Fibroblast of skin of left biceps (primary cell): ENCODE measurements around the gene TRMT6.

Experiments used
- DNase-seq, 2 experiments: peaks; one replicate each; pipeline ENCODE4 v3.0.0-alpha.2; 2013; ENCODE audit warnings: low read depth in 2 of 2

The TRMT6 gene

DNA sequence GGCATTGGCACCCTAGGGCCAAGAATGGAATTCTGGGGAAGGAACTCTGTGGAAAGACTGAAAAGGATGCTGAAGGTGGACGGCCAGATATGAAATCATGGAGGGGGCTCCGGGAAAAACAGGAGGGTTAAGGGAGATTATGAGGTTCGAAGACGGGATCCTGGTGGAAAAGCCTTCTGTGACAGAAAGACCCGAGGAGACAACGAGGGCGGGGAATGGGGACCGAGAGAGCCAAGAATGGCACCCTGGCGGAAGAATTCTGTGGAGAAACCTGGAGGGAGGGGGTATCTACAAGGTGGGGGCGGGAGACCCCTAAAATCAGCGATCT is 426 bp downstream of the TRMT6 start:
- DNase-seq = no peak

DNA sequence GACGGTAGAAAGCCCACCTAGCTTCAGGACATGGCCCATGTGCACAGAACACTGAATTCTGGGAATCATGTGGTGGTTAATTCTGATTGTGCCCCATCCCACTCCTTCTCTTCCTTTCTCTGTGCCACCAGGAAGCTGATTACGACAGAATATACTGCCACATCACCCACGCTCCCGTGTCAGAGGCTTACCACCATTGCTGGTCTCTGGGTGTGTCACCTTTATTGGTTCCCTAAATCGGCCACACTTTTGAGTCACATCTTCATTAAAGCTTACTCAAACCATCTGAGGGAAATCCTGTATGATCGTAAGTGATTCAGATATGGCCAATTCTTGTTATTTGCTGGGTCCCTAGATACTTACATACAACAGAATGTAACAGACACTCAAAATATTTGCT is 3.1 kb downstream of the TRMT6 start:
- no peak for DNase-seq

DNA sequence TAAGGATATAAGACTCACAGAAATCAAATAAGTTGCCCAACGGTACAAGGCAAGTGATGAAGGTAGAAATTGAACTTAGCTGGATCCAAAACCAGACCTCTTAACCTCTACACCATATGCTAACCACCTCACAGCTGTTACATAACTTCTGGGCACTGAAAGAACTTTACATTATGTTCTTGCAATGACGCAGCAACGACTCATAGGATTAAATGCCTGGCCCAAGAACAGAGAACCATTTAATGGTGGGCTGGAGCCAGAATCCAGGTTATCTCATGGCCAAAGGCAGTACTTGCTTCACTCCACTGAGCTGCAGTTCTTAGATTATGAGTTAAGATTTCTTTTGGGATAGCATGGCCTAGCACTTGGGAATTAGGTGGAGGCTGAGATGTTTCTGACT is 4.4 kb downstream of the TRMT6 start:
- peak; percentile 15 to 17 for DNase-seq

DNA sequence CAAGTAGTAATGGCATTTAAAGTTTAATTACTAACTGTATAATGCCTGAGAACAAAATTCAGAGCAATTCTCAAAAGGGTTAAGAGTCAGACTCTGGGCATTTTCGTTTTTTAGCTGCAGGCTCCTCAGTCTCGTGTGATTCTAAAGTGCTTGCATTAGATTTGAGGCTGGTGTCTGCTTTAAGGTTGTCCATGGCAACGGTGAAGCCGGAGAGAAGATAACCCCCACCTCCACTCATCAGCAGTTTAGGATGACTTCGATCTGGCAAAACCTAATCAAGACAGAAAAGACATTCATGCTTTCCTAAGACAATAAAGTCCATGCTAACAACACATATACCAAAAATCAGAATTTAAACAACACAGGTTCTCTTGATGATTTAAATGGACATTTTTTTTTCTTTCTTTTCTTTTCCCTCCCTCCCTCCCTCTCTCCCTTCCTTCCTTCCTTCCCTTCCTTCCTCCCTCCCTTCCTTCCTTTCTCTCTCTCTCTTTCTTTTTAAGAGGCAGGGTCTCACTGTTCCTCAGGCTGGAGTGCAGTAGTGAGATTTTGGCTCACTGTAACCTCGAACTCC is 11.8 kb downstream of the TRMT6 start:
- DNase-seq = no peak

DNA sequence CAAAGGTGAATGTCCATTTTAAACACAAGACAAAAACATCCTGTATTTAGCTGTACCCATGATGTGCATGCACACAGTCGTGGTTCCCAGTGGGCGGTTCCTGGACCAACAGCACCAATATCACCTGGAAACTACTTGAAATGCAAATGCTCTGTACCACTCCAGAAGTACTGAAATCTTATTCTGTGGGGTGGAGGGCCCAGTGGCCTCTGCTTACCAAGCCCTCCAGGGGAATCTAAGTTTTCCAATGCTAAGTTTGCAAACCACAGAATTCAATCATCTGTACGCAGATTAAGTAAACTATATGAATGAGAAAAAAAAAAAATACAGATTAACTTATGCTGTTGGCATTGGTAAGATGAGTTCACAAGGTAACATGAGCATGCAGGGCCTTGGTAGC is 14.1 kb downstream of the TRMT6 start:
- no peak for DNase-seq

DNA sequence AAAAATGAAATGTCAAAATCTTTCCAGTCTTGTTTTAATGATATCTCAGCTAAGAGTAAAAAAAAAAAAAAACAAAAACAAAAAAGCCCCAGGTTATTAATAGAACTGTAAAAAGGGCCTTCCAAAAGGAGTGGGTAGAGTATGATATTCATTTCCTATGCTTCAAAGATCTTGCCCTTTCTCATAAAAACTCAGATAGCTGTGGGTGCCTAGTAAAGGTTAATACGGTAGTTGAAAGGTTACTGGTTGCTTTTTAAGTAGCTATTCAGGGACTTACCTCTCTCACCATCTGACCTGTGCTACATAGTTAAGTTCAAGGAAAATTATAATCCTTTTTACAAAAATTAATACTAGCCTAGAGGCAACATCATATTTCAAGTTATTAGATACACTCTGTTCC is 14.9 kb downstream of the TRMT6 start:
- DNase-seq = no peak

DNA sequence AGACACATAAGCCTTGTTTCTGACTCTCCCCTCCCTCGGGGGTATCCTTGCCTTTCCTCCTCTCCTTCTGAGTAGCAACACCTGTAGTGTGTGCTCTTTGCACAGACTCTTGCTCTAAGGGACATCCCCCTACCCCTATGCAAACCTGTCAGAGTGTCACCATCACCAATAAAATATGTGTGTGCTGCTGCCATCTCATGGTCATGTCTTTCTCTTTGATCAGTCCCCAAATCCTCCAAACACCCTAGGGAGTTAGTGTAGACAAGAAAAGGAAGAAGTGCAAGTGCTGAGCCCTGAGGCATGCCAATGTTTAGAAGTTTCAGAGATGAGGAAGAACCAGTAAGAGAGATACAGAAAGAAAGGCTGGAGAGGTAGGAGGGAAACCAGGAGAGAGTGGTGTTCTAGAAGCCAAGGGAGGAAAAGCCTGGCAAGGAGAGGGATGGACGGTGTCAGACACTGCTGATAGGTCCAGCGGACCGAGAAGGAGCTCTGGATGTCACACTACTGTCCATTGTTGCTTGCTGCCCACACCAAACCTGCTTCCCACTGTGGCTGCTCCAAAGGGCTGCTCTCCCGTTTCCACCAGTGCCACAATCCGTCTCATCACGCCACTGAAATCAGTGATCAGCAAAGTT is 16.4 kb downstream of the TRMT6 start:
- DNase-seq = no peak

DNA sequence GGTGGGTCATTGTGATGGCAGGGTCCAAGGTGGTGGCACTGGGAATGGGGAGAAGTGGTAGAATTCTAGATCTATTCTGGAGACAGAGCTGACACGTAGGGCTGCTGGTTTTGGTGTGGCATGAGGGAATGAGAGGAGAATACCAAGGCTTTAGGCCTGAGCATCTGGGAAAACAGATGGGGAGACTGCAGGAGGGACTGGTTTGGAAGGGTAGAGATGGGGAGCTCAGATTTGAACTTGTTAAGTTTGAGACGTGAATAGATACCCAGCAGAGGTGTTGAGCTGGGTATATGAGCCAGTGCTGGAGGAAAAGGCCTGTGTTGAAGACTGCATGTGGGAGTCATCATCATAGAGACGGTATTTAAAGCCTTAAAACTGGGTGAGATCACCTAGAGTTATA is 17.5 kb downstream of the TRMT6 start:
- no peak for DNase-seq

DNA sequence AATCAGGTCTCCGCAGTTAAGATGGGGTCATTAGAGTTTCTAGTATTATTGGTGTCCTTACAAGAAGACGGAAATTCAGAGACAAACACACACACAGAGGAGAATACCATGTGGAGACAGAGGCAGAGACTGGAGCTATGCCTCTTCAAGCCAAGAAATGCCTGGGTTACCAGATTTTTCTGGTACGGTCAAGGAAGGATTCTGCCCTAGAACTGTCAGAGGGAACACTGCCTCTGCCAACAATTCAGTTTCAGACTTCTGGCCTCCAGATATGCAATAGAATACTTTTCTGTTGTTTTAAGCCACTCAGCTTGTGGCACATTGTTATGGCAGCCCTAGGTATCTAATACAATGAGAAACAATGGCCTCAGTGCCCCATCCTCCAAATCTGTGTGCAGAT is 18.9 kb downstream of the TRMT6 start:
- no peak for DNase-seq

DNA sequence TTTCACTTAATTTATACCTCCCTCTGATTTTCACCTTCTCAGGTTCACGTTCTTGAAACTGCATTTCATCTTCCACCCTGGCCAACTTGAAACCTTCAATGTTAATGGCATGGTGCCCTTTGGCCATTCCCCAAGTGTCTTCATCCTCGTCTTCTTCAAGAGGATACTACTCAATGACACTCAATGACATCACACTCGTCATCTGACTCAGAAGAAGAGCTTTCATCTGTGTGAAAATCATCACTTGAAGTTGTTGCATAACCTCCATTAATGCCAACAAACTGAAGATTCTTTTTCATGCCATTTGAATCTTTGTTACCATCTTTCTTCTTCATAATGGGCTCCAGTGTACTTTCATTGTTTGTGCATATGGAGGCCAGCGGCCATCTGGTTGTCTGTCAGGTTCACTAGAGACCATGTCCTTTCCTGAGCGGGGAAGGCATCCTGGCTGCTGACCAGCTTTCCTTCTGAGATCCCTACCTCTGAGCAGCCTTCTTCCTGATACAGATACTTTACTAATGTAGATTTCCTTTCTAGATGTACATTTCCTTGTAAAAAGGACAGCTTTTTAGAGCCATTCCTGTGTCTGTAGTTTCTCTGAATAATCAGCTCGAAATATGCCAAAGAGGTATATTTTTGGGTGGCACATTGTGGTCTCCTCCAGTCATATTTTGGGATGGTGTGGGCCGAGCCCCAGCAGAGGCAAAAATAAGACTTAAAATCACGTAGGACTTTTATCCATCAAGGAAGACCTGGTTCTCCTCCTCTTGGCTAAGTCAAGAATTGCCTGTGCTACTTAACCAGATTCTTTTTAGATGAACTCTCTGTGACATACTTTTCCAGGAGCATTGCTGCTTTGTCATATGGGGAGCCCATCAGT is 21.3 kb downstream of the TRMT6 start:
- no peak for DNase-seq

DNA sequence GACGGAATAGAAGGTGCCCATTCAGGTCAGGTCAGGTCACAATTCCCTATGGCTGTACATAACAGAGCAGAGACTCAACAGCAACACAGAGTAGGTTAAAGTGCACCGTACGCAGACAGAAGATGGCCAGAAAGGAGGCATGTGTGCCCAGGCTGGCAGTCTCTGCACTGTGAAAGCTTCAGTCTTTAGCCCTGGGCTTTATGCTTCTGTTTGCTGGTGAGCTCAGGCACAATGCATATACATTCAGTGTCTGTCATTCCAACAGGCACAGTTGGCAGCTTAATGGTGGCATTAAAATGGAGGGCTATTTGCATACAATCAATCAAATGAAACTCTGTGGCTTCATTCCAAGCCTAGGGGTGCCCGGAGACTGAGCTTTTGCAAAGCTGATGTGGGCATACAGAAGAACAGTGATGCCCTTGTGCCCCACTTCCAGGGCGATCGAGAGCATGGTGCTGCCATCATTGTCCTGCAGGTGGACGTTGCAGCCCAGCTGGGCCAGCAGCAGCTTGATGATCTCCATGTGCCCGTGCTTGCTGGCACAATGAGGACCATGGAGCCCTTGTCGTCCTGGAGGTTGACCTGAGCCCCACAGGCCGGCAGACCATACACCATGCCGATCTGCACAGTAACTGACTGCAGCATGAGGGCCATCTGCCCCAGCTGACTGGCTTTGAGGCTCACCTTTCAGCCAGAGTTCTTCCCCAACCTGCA is 22.4 kb downstream of the TRMT6 start:
- no peak for DNase-seq

DNA sequence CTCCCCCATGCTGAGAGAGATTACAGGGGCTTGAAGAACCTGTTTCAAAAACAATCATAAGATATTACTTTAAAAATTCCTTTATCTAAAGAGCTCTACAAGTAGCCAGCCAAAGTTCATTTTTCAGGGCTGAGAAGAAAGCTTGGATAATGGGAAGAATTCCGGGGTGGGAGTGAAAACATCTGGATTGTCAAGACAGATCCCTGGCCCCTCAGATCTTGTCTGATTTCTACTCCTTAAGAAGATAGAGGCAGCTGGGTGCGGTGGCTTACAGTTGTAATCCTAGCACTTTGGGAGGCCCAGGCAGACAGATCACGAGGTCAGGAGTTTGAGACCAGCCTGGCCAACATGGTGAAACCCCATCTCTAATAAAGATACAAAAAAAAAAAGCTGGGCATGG is 24.8 kb downstream of the TRMT6 start:
- DNase-seq = no peak

DNA sequence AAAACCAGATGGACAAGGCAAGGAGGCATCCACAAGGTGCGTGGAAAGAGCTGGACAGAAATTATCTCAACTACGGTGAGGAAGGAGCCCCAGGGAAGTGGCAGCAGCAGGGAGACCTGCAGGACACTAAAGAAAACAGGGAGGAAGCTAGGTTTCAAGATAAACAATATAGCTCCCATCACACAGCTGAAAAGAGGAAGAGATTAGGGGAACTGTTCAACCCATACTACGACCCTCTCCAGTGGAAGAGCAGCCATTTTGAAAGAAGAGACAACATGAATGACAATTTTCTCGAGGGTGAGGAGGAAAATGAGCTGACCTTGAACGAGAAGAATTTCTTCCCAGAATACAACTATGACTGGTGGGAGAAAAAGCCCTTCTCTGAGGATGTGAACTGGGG is 26.8 kb downstream of the TRMT6 start:
- DNase-seq = no peak

DNA sequence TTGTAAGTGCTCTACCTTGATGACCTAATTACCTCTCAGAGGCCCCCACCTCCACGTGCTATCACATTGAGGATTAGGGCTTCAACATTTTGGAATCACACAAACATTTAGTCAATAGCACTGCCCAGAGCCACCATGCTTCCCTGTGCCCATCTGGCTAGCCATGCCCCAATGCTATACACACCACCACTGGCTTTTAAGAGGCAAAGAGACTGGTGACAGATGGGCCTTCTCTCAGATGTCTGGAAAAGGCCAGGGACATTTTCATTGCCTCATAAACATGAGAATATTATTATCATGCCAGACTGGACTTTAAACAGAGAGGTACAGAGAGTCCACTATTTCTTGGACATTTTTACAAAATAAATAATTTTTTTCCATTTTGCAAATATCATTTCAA is 29.8 kb downstream of the TRMT6 start:
- no peak for DNase-seq

DNA sequence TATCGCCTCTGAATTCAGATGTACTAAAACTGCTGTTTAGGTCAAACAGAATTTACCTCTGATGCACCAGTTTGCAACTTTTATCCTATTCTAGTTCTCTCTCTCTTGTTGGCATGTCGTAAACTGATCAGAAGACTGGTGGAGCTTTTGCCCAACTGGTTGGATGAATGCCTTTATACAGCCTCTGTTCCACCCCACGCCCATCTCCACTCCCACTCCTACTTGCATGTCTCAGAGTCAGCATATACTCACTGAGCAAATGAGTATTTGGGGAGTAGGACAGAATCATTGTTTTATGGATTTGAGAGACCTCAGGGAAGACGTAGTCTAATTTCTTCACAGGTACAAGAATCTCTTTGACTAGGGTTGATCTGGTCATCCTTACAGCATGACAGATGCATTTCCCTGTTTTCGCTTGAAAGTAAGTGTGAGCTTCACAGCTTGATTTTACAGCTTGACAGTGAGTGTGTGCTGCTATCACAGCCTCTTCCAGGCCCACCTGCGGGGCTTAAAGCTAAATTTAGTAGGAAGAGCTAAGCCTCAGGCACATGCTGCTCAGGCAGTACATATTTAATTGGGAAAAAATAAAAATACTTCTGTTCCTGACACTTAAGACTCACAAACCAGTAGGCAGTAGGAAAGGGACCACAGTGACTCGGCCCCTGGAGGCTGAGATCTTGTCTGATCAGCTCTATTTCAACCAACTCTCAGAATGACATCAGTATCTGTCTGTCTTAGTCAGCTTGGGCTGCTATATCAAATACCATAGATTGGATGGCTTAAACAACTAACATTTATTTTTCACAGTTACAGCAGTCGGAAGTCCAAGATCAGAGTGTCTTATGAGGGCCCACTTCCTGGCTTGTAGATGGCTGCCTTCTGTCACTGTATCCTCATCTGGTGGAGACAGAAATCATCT is 30.4 kb downstream of the TRMT6 start:
- DNase-seq = no peak

DNA sequence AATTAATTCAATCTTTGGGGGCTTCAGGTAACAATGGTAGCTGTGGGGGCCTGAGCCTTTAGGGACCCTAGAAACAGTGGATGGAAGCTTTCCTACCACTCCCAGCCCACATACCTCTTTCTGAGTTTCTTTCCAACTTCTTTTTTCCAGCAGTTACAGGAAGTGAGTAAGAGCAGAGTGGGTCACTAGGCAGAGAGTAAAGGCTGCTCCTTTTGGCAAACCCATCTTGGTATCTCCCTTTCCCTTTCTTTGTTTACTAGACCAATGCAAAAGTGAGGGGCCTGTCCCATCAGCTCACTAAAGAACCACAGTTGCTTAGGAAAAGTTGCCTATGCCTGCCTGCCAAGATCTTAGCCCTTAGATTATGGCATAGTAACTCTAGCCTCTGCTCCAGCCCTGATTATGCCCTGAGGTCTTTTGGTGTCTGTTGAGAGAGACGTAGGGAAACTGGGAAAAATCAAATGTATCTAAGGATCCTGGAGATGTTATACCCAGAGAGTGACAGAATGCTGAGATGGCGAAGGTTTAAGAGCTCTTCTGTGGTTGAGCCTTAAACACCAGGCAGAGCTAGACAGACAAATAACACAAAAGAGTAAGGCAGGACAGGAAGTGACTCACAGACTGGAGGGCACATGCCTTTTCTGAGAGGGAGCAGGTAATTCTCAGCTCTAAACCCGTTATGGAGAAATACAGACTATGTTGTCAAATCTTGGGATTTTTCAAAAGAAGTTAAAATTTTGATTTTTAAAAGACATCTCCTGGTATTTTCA is 31.3 kb downstream of the TRMT6 start:
- no peak for DNase-seq

DNA sequence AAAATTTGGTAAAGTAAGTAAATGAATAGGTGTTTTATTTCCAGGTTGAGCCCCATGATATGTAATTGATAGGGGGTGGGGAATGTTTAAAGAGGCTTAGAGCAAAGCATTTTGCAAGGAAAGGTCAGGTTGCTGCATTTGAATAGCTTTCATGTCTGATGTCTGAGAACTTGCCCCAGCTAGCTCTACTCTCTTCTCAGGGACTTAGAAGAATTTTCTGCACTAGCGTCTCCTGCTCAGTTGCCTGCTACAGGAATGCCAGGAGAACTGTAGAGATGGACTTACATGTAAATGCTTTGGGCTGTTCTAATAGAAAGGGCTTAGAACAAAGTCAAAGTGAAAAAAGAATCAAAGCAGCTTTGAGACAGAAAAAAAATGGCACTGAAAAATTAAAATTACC is 35.5 kb downstream of the TRMT6 start:
- no peak for DNase-seq

DNA sequence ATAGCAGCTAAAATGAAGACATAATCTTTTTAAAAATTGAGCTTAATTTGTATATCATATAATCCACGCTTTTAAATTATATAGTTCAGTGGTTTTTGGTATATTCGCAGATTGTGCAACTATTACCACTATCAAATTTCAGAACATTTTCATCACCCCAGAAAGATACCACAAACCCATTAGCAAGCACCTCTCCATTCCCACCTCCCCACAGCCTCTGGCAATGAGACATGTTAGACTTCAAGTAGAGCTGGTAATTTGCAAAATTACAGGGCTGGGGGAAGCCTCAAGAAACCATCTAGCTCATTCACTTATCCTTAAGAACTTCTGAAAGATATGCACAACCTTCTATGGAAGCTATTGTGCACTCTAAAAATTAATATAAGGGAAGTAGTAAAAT is 37.2 kb downstream of the TRMT6 start:
- no peak for DNase-seq

DNA sequence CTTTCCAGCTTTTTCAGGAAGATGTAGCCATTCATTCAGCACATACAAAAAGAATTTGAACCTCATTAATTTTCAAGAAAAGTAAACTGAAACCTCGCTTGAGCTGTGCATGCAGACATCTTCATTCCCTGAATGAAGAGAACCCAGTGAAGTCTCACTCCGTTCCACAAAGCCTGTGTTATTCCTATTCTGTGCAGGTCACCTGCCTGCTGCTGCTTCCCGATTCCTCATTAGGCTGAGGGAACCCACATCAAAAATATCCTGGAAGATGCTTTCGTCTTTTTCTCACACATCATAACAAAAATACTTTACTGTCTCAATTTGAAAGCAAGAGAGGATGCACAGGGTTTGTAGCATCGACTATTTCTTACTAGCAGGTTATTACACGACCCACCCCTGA is 40.1 kb downstream of the TRMT6 start:
- DNase-seq = no peak

DNA sequence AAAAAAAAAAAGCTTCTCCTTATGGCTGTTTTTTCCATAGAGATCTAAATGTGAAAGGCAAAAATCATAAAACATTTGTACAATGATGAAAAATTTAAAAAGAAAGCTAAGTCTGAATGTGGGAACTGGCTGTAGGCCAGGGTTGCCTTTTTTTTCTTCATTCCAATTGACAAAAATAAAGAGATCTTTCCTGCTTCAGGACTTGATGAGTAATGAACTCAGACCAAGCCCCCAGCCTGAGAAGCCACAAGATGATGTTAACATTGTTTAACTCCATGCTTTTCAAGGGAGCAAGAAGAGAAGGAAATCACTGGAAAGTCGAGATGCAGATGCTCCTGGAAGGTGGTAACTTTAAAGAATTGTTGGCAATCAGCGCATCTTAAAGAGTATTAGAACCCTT is 41.4 kb downstream of the TRMT6 start:
- DNase-seq = no peak

DNA sequence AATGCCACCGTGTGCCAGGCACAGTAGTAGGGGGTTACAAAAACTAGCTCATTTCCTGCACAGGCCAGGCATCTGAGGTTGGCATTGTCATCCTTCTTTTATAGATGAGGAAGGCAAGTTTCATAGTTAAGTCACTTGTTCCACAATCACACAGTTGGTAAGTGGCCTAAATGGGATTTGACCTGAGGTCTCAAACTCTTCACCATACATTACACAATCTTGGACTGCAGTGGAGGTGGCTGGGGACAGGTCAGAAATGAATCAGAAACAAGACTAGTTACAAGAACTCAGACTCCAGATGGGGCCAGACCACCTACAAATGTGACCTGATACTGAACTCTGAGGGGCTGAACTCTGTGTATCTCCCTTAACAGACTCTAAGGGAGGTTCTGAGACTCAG is 49.4 kb downstream of the TRMT6 start:
- DNase-seq = no peak
